H4 (cell line): ENCODE data around the gene PTPRC. TPM values are rescaled to one million over a fixed set of nuclear protein-coding genes. Genes with fewer than 3 reads are reported as not detected.

Source experiments
- total RNA-seq: library from RNA; depleted of rRNA; stranded (reverse); fragments of >200 nt; shearing (Covaris generic); gene quantifications from 2 replicates; pipeline ENCODE4 v1.2.3, GENCODE V29; 2014; rRNA removed

PTPRC gene
- total RNA-seq, 1 experiment from 2014 or later = 0.14 TPM

Other genes with a start within 250 kb of the PTPRC start
- gene ATP6V1G3, start 98.4 kb upstream of the PTPRC start, total RNA-seq = not detected in 2 replicates